Stimulated activated CD8-positive, alpha-beta memory T cell treated with anti-CD3 and anti-CD28 coated beads, Interleukin-15, amount 100 ng/mL, for 1 hour (primary cell): ENCODE data around the gene PAK1.

Experiments used
- DNase-seq: peaks from one replicate; pipeline ENCODE4 v3.0.0-alpha.2; 2020; ENCODE audit warnings: low read depth

The PAK1 gene

DNA sequence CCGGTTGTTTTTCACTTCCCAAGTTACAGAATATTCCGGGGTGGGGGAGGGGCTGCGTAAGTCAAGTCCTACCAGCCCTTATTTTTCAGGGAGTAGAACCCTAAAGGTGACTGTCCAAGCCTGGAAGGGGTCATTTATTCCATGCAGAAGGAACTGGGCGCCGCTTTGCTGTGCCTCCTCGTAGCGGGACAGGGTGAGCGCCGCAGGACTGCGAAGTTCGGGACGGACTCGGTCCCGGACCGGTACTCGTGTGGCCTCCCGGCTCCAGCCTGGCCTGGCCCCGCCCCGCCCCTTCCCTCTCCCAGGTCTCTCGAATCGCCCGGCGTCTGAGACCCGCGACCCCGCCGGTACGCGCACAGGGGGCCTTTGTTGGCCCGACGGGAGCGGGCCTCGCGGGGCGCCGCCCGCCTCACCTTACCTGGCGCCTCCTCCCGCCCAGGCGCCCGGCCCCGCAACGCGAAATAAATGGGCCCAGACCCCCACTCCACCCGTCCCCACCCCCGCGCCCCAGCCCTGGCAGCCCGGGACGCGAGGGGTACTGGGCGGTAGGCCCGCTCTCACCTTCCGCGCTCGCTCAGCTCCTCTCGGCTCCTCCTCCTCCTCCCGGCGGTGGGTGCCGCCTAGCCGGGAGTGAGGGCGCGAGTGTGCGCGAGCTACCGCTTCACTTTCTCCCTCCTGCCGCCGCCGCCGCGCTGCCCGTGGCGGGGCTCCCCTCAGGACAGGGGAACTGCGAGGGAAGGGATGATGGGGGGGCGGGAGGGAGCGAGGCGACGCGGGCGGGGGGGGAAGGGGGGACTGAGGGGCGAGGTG lies 698 bp downstream of the PAK1 start:
- peak; percentile 25 for DNase-seq

DNA sequence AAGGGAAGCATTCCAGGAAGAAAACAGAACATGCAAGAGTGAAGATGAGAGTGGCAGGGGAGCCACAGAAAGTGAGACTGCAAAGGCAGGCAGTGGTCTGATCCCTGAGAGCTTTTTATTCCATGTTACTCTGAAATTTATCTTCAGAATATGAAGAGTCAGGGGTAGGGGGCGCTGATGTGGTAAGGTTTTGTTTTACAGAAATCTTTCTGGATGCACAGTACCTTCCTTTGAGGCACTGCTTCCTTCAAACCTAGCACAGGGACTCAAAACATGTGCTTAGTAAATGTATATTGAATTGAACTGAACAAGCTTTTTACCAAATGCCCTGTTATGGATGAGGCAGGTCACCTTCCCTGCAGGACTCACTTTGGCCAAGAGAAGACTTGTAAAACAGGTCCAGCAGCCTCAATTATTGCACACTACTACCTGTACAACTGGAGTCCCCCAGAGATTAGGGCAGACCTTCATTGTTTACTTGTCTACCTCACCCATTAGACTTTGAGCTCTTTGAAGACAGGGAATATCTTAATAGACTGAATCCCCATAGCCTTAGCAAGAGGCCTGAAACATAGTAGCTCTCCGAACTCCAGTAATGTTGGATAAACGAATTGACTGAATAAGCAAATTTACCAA lies 2.2 kb downstream of the PAK1 start:
- no peak for DNase-seq

DNA sequence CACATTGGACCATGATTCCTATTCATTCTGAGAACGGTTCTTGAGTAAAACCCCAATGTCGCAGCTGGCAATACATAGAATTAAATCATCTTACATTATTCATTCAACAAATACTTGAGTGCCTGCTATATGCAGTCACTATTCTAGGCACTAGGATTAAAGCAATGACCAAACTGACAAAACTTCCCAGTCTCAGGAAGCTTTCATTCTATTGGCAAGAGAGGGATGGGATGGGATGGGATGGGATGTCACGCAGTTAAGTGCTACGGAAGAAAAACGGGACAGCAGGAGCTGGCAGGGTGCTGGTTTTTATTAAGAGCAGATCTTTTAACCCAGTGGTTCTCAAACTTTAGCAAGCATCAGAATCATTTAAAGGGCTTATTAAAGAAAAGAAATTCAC lies 2.9 kb downstream of the PAK1 start:
- no peak for DNase-seq

DNA sequence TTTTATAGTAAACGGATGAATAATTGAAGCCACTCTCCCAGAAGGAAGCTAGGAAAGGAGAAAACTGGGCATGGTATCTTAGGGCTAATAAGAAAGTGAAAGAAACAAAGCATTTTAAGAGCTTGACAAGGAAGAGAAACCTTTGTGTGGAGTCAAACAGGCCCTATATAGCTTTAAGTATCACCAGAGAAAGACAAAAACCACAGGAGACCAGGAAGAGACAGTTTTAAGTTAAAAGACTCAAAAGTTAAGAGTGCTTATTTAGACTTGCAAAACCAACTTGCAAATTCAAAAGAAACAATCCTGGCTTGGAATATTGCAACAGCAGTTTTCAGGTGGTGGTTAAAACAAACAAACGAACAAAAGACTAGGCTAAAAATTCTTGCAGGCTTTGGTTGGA lies 3.4 kb downstream of the PAK1 start:
- no peak for DNase-seq

DNA sequence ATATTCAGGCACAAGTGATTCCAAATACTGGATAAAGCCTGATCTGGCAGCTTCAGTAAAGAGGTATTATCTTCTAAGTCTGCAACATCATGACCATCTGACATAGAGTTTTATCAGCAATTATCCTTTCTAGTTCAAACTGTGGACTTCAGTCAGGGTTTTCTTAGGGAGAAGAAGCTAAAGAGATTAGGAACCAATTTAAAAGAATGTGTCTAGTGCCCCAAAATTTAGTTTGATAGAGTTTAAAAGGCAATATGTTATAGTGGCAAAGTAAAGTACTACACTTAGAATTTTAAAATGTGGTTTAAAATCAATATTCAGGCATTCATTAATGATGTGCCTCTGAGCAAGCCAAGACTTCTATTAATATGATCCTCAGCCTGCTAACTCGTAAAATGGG lies 5.4 kb downstream of the PAK1 start:
- no peak for DNase-seq

DNA sequence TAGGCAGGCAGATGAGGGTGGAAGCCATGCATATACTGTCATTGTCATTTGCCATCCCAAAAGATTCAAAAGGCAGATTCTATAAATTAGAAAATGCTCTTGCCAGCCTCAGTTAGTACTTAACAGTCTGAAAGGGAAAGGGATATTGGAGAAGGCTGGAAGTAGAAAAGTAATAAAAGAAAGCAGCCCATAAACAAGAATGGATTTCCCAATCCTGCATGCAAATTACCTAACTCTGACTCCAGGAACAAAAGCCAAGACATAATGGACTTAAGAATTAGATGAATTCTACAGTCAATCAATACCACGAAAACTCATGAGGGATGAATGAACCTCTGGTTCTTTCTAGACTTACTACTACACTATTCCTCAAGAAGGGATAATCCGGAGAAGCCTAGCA lies 5.9 kb downstream of the PAK1 start:
- DNase-seq, result no peak

DNA sequence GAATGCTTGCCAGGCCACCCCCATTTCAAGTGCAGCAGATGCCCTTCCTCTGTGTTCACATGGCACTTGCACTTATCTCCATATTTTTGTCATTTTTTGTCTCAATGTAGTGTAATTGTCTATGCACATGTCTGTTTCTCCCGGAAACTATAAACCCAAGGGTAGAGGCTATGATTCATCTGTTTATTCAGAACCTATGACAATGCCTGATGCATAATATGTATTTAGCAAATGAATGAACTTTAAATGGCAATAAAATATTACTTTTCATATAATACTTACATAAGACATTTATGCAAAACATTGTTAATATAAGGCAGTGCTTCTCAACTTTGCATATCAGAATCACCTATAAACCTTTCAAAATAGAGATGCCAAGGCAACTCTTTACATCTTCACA lies 6.7 kb downstream of the PAK1 start:
- DNase-seq, result no peak

DNA sequence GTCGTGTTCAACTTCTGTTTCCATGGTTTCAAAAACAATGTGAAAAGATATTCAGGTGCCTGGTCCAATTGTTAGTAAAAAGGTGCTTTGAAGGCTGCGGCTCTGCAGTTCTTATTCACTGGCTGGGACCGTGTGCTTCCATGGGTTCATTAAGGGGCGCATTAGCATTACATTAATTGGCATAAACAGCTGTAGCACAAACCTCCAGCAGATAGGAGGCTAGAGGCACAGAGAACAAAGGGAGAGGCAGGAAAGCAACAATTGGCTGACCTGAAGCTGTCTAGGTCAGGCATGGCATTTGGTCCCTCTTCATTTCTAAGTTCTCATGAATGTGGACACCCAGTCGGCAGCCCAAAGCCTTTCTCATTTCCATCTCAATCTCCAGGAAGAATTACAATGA lies 16.6 kb downstream of the PAK1 start:
- DNase-seq, result no peak

DNA sequence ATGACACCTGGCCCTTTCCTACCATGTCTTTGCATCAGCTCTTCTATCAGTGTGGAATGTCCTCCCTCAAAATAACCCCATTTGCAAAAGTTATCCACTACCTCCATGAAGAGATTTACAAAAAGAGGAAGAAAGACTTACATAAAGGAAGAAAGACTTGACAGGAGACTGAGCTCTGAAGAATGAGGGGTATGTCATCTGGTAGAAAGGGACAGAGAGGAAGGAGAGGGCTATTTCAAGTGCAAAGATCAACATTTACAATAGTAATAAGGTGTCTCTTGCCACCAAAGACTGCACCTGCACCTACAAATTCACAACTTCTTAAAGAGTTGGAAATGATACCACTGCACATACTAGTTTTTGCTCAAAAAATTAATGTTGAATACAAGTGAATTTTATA lies 18.2 kb downstream of the PAK1 start:
- no peak for DNase-seq

DNA sequence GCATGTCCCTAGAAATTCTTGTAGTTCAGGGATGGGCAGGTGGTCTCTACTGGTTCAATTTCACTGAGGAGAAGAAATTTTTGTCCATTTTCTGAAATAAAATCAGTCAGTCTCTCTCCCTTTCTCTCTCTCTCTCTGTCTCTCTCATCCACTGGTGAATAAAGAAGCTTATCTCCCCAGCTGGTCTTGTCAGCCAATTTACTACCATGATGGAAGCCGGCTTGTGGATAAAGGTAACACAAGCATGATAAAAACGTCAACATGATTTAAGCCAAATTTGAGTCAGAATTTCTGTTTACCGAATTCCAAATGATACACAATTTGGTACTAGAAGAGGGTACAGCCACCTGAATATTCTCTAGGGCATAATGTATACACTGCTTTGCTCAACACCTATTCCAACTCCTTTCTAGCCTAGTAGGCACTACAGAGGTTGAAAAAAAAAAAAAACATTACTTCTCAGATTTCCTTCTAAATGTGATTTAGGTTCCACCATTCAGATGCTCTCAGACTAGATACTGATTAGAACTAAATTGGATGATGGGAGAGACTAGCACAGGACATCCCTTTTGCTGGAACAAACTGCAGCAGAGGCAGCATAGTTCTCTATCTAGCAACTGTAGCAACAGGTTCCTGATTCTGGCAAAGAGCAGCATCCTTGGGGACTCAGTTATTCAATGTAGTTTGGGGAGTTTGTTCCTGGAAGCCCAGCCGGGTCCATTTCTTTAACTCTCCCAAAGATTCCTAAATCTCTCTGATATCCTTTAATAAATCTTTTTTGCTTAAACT lies 18.8 kb downstream of the PAK1 start:
- DNase-seq, result no peak

DNA sequence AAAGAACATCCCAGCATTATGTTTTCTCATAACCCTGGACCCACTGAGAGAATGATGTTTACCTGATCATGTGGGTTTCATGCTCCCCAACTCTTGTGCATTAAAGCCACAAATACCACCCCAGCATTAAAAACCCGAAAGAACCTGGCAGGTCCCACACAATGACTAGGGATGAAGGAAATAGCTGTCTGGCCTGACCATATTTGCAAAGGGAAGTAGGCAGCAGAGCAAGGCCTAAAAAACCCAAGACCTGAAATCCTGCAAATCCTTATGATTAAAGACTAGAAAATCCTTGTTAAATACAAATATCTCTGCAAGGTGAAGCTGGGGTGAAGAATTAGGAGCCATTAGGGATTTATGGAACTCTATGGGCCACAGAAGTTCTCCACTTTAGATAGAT lies 23.7 kb downstream of the PAK1 start:
- no peak for DNase-seq

DNA sequence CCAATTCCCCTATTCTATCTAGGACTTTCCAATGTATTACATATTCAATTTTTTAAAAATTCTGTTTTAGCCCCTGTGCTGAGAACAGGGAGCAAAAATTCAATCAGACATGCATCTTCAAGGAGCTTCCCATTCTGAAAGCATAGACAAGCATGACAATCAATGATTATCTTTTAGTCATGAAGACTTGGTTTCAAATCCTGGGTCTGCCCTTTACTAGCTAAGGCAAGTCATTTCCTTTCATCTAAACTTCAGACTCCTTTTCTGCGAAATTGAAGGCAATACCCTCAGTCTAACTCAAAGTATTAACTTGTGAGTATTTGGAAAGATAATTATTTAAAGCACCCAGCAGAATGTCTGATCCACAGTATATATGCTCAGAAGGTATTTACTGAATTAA lies 24.1 kb downstream of the PAK1 start:
- no peak for DNase-seq

DNA sequence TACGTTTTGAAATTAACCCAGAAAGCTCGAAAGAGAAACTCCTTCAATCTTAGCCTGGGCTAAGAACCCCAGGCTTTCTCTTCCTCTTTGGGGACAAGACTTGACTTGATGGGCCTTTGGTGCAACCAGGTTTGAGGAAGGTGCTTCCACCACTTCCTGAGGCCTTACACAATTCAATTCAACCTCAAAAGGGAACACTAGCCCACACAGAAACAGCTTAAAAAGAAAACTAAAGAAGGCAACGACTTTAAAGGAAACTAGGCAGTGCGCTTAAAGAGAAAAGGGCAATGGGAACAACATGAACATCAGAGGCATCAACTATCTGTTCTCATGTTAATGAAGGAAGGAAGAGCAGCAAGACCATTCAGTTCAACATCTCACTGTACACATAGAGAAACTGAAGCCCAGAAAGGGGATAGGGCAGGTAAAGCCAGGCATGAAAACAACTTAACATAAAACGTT lies 24.8 kb downstream of the PAK1 start:
- no peak for DNase-seq

DNA sequence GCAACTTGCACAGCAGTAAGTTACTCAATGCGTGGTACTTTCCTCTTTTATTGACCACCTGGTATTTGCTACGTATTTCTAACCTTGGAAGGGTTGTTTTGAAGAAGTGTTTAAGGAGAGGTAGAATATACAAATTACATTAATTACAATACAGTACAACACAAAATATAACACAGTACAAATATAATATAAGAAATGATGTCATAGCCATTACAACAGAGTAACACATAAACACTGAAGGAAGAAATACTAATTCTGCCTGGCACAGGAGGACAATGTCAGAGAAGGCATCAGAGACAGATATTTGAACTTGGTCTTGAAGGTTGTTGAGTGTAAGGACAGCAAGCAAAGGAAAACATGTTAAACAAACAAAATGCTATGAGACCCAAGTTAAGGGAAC lies 25.6 kb downstream of the PAK1 start:
- DNase-seq, result no peak

DNA sequence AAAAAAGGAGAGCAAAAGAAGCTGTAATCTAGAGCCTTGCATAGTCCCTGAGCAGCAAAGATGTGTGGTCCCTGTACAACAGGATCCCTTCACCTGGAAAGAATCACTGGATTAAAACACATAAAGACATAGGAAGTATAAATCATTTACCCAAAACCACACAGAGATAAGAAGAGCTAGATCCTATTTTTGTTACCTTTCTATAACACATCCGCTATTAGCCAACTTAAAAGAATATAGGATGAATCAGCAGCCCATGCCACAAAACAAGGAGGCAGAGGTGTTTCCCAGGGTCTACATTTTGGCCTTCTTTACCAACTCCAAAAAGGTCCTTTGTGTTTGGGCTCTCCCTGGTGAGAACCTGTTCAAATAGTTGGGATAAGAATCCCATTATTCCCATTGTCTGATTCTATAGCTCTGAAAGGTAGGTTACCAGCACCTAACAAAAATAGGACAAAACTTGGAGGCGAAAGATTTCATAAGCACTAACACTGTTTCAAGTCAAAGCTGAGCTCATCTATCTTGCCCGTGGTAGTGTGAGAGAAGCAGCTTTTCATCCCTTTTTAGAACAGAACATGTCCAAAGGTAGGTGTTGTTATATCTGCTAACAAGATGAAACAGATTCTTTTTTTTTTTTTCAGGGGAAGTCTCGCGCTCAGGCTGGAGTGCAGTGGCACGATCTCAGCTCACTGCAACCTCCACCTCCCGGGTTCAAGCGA lies 26.8 kb downstream of the PAK1 start:
- no peak for DNase-seq

DNA sequence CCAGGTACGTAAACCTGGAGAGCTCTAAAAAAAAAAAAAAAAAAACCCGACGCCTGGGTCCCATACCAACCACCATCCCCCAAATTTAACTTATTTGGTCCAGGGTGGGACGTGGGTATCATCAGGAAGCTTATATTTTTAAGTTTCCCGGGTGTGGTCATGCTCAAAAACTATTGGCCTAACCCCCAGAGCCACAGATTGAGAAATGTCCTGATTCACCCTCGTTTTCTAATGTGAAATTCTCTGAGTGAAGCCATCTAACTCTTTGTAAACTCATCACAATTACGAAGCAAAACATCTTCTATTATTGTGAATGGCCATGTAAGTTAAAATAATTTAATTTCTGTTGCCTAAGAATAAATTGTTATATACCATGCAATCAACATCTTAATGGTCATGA lies 29.6 kb downstream of the PAK1 start:
- no peak for DNase-seq

DNA sequence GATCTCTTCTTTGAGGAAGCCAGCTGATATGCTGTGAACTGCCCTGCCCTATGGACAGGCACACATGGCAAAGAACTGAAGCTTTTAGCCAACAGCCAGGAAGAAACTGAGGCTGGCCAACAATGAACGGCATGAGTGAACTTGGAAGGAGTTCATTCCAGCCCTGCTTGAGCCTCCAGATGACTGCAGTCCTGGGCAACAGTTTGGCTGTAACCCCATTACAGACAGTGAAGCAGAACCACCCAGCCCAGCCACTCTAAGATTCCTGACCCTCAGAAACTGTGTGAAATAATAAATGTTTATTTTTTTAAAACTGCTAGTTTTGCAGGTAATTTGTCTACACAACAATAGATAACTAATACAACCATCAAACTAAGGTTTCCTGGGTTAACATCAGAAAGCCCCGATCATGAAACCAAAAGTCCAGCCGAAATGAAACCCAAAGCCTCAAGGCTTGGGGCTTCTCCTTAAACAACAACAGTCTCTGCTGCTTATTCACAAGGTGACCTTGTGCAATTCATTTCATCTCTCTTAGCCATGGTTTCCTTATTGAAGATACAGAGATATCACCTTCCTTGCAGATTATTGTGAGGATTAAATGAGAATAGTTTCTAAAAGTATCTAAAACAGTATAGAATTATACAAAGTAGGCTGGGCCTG lies 31.4 kb downstream of the PAK1 start:
- no peak for DNase-seq

DNA sequence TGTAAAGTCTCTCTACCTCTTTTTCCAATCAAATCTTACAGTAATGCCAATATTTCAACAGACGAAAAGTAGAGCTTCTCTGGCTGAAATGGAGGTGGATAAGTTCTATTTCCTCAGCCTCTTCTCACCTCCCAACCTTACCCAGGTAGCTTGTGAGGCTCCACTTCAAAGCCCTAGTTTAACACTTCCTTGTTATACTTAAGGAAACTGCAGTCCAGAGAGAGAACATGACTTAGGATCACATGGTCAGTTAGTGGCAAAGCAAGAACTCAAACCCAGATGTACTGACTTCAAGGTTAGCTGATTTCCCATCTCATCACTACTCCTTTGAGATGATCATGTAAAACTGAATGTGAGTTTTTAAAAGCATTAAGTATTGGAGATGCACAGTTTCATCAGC lies 32.5 kb downstream of the PAK1 start:
- no peak for DNase-seq

DNA sequence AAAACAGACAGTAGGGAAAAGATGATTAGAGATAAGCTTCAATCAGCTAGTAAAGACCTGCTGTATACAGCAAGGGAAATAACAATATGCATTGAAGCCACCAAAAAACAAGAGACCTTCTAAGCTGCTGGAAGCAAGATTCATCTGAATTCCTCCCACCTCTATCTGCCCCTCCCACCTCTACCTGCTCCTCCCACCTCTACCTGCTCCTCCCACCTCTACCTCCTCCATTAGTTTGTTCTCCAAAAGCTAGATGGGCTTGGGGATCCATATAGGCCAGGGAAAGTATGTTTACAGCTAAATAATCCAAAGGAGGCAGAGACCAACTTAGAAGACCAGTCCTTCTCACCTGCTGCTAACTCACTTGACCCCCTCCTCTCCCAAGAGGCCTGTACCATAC lies 33.2 kb downstream of the PAK1 start:
- DNase-seq, result no peak

DNA sequence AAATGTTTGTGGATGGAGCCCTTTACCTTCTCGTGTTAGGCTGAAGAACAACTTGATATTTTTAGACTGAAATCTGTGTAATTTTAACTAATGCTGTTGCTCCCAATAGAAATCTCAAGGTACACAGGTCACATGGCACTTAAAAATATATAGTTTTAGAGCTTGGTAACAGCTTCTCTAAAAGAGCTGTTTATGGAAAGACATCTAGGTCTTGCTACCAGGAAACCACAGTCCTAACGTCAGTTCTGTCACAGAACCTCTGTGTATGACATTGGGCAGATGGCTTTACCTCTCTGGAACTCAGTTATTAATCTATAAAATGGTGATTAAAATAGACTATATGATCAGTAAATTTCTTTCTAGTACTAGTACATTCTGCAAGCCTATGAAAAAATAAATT lies 35.4 kb downstream of the PAK1 start:
- no peak for DNase-seq

DNA sequence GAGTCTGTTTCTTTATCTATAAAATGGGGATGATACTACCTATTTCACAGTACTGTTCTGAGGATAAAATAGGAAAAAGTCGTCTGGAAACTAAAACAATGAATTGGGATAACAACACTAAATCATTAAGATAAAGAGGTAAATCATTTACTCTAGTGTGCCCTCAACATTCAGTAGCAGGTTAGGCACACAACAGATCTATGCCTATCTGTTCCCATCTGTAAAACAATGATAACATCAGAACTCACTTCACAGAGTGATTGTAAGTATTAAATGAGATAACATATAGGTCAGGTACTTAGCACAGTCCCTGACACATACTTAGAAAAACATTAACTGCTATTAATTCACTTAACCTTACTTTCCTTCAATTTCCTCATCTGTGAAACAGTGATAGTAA lies 36.9 kb downstream of the PAK1 start:
- DNase-seq, result no peak

DNA sequence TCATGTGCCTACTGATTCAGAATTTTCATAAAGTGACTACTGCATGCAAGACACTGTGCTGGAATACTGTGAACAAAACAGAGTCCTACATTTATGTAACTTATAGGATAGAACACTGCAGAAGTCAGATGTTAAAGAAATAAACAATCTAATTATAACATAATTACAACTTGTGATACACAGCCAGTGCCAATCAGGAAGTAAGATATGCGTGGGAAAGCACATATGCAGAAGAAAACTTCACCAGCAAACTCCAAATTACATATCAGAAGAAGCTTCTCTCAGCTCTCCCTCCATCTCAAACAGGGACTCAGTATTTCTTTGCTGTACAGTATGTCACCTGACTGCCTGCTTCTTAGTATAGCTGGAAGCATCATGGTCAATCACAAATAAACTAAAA lies 37.4 kb downstream of the PAK1 start:
- no peak for DNase-seq
